ENCODE data around the gene TRIM14.
"Not testable (repeated sequence)": the region's sequence is repeated elsewhere in the genome, so short reads cannot be mapped to it uniquely, and the experiment has no call there.

TRIM14 gene

GRCh38 chr9:98104445-98104881, 14.6 kb downstream of the TRIM14 start:
- DNase-seq = no peak

DNA sequence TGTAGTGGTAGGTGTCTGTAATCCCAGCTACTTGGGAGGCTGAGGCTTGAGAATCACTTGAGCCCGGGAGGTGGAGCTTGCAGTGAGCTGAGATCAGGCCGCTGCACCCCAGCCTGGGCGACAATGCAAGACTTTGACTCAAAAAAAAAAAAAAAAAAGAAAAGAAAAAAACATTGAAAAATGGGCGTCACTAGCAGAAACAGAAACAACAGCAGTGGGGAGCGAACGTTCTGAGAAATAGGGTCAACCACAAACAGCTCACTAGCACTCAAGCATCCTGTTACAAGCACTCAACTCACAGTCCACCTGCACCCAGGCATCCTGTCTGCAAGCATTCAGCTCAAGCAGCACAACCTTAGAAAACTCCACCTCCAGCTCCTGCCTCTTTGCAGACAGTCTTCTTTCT, 17.2 kb downstream of the TRIM14 start:
- peak; percentile 81 for DNase-seq

DNA sequence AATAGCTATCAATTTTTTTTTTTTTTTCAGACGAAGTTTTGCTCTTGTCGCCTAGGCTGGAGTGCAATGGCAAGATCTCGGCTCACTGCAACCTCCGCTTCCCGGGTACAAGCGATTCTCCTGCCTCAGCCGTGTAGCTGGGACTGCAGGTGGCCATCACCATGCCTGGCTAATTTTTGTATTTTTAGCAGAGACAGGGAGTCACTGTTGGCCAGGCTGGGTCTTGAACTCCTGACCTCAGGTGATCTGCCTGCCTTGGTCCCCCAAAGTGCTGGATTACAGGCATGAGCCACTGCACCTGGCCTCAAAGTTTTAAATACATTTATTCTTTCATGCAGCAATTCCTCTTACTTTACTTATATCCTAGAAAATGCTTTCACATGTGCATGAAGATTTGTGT, 17.6 kb downstream of the TRIM14 start:
- DNase-seq = no peak

- DNase-seq = no peak
Observed at GRCh38 chr9:98100456-98100855, 18.6 kb downstream of the TRIM14 start.

- DNase-seq = peak; percentile 93
Observed at GRCh38 chr9:98099898-98100297, 19.1 kb downstream of the TRIM14 start.

- DNase-seq = no peak
Observed at GRCh38 chr9:98099346-98099745, 19.7 kb downstream of the TRIM14 start.

- DNase-seq = peak; percentile 62
Observed at GRCh38 chr9:98097836-98098235, 21.2 kb downstream of the TRIM14 start.

GRCh38 chr9:98096091-98096490, 22.9 kb downstream of the TRIM14 start:
- no peak for DNase-seq

GRCh38 chr9:98095401-98095800, 23.6 kb downstream of the TRIM14 start:
- no peak for DNase-seq

- DNase-seq = no peak
Observed at GRCh38 chr9:98094851-98095250, 24.2 kb downstream of the TRIM14 start.

DNA sequence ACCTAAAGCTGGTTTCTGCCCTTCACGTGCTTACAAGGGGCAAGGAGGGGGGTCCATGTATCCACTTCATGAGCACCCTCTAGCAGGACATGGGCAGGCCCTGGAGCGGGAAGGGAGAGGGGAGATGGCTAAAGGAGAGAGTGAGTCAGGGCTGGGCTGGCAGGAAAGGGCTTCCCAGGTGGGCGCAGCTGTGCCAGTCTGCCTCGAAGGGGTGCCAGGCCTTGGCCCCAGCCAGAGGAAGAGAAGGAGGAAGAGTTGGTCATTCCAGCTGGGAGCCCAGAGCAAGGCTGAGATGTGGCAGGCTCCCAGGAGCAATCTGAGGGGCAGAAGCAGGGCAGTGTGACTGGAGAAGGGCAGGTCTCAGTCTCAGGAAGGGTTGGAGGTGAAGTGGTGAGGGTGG, 24.7 kb downstream of the TRIM14 start:
- no peak for DNase-seq

DNA sequence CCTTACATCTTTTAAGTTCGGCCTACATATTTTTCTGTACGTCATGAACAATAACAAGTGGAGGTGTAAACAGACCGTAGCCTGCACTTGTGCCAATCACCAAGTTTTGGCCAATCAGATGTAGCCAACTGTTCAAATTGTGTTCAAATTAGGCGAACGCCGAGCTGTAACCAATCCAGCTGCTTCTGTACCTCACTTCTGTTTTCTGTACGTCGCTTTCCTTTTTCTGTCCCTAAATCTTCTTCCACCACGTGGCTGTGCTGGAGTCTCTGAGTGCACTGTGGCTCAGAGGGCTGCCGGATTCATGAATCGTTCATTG, 26.4 kb downstream of the TRIM14 start:
- no peak for DNase-seq

DNA sequence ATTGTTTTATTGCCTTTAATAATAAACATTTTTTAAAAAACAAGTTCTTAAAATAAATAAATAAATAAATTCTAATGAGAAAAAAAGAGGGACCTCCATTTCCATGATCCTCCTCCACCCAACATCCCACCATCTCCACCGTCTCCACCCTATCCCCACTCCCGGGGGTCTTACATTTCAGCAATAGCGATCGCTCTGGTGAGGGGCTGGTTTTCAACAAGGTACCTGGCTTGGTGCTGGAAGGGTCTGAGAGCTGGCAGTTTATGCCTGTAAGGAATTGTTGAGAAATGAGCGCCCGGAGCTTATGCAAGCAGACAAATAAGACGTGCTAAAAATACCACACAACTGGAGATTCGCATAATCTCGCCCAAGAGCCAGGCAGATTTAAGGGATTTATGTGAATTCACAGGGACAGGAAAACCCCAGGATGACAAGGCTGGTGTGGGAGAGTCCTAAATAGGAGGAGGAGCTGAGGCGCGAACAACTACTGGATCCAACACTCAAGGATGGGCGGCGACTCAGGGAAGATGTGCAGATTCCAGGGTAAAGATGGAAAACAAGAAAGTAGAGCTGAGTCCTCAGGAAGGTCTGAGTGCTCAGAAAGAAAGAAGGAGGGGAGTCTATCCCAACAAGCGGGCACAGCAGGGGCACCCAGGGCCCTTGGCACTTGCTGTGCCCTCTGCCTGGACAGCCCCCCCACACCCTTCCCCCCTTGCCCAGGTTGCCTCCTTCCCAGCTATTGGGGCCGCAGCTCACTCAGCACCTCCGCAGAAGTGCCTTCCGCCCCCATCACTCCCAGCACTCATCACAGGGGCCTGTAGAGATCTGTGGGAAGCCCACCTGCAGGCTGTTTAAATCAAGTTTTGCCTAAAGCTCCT, 27.0 kb downstream of the TRIM14 start:
- DNase-seq = no peak

DNA sequence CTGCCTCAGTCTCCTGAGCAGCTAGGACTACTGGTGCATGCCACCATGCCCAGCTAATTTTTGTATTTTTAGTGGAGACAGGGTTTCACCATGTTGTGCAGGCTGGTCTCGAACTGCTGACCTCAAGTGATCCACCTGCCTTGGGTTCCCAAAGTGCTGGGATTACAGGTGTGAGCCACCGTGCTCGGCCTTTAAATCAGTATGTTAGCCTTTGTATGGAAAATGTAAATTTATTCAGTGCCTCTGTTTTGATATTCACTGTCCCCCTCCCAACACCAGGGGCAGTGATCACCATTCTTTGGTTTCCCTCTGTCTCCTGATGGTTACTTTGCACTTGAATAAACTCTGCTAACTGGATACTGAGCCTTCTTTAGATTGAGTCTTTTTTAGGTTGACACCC, 28.3 kb downstream of the TRIM14 start:
- DNase-seq = not testable (repeated sequence)

DNA sequence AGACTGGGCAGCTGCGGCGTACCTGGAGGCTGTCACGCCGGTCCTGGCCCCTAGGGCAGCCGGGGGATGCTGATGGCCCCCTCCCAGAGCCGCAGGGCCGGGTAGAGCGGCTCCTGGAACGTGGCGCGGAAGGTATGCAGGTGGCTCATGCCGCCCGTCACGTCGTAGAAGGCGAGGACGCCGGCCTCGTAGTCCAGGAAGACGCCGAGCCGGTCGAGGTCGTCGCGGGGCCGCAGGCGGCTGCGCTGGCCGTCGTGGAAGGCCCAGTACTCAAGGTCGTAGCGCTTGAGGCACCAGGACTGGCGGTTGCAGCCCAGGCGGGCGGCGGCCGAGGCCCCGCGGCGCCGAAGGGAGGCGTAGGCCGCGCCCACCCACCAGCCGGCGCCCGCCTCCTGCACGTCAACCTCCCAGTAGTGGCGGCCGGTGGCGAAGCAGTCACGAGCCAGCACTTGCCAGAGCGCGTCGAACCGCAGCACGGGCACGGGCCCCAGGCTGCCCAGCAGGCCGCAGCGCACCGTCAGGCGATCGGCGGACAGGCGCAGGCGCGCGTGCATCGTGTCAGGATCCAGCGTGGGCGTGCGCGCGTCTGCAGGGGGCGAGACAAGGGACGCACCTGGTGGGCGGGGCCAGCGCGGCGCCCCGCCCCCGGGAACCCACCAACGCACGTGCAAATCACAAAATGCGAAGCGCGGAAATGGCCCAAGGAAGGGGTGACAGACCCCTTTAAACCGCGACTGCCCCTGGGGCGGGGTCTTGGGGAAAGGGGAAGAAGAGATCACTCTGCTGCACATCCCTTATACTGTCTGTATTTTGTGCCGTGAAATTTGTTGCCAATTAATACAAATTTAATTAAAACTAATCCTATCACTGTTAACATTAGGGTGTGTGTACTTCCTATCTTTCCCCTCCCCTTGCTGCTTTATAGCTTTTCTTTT, 31.3 kb downstream of the TRIM14 start:
- DNase-seq = no peak

GRCh38 chr9:98086461-98086860, 32.6 kb downstream of the TRIM14 start:
- DNase-seq = no peak

- DNase-seq = no peak
Observed at GRCh38 chr9:98085944-98086343, 33.1 kb downstream of the TRIM14 start.

DNA sequence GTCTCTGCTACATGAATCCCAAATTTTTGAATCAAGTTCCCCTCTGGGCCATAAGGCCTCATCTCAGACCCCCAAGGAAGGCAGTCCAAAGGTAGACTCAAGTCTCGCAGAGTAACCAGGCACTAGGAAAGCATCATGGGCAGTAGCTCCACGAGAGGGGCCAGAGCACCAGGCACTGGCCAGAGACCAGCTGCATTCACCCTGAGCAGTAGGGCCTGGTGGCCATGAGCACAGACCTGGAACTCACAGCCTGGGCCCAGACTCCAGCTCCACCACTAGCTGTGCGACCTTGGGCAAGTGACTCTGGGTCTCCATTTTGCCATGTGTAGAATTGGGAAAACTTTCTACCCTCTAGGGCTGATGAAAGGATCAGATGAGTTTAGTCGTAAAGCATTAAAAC, 34.0 kb downstream of the TRIM14 start:
- no peak for DNase-seq

GRCh38 chr9:98084396-98084795, 34.6 kb downstream of the TRIM14 start:
- DNase-seq = no peak

DNA sequence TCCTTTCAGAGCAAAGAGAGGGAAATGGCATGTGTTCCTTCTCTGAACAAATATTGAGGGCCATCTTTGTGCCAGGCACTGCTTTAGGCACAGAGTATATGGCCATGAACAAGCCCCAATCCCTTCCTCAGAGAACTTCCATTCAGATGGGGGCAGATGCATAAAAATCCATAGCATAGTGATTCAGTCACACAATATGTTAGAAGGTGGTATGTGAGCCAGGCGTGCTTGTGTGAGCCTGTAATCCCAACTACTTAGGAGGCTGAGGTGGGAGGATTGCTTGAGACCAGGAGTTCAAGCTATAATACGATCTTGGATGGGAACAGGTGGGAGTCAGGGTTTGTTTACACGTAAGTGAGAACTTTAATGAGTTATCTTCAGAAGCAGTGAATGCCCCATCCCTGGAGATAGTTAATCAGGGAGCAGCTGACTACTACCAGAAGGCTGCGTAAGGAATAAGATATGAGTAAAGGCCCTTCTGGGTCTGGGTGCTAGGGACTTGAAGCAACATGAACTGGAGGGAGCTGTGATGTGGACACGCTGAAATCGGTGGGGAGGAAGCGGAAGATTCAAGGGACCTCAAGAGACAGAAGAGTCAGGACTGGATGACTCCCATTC, 35.3 kb downstream of the TRIM14 start:
- no peak for DNase-seq

- DNase-seq = no peak
Observed at GRCh38 chr9:98083061-98083501, 35.9 kb downstream of the TRIM14 start.

- no peak for DNase-seq
Observed at GRCh38 chr9:98081477-98082219, 37.4 kb downstream of the TRIM14 start.

DNA sequence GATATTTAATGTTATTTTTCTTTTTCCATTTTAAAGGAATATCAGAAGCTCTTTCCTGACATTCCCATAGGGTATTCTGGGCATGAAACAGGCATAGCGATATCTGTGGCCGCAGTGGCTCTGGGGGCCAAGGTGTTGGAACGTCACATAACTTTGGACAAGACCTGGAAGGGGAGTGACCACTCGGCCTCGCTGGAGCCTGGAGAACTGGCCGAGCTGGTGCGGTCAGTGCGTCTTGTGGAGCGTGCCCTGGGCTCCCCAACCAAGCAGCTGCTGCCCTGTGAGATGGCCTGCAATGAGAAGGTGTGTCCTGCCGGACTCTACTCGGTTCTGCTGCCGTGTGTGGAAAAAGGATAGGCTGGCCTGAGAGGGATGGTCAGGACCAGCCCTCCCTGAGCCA, 38.2 kb downstream of the TRIM14 start:
- DNase-seq = no peak

Measured in NCI-H510A (cell line).